ENCODE measurements around the gene PSMA6.
"Not testable (repeated sequence)": the region's sequence is repeated elsewhere in the genome, so short reads cannot be mapped to it uniquely, and the experiment has no call there.

The PSMA6 gene

GRCh38 chr14:35292051-35292769 lies at the start of gene PSMA6:
Gene PSMA6 (plus strand): TSS chr14:35292382. CDS start chr14:35292477, 95 bp downstream.
- DNase-seq, result peak; percentile 99

- DNase-seq, result no peak
These were observed 49.4 kb upstream of the PSMA6 start for GRCh38 chr14:35242599-35243311.

- no peak for DNase-seq
These were observed 48.2 kb upstream of the PSMA6 start for GRCh38 chr14:35243956-35244355.

- DNase-seq, result no peak
These were observed 47.6 kb upstream of the PSMA6 start for GRCh38 chr14:35244542-35244941.

- DNase-seq, result no peak
These were observed 47.1 kb upstream of the PSMA6 start for GRCh38 chr14:35245051-35245450.

- no peak for DNase-seq
These were observed 44.3 kb upstream of the PSMA6 start for GRCh38 chr14:35247777-35248475.

- DNase-seq, result no peak
These were observed 43.8 kb upstream of the PSMA6 start for GRCh38 chr14:35248476-35248788.

GRCh38 chr14:35250319-35250718 lies 41.9 kb upstream of the PSMA6 start:
- no peak for DNase-seq

GRCh38 chr14:35252451-35252868 lies 39.7 kb upstream of the PSMA6 start:
- DNase-seq, result no peak

- DNase-seq, result not testable (repeated sequence)
These were observed 39.1 kb upstream of the PSMA6 start for GRCh38 chr14:35253056-35253455.

- not testable (repeated sequence) for DNase-seq
These were observed 38.1 kb upstream of the PSMA6 start for GRCh38 chr14:35254034-35254622.

- no peak for DNase-seq
These were observed 37.4 kb upstream of the PSMA6 start for GRCh38 chr14:35254736-35255135.

GRCh38 chr14:35255711-35256110 lies 36.5 kb upstream of the PSMA6 start:
- no peak for DNase-seq

- no peak for DNase-seq
These were observed 34.4 kb upstream of the PSMA6 start for GRCh38 chr14:35257809-35258208.

GRCh38 chr14:35258420-35258819 lies 33.8 kb upstream of the PSMA6 start:
- DNase-seq, result no peak

GRCh38 chr14:35261774-35262173 lies 30.4 kb upstream of the PSMA6 start:
- DNase-seq, result no peak

- no peak for DNase-seq
These were observed 29.7 kb upstream of the PSMA6 start for GRCh38 chr14:35262436-35262835.

GRCh38 chr14:35268946-35269345 lies 23.2 kb upstream of the PSMA6 start:
- DNase-seq, result no peak

- DNase-seq, result no peak
These were observed 17.4 kb upstream of the PSMA6 start for GRCh38 chr14:35274805-35275204.

GRCh38 chr14:35277179-35277578 lies 15.0 kb upstream of the PSMA6 start:
- no peak for DNase-seq

- no peak for DNase-seq
These were observed 12.8 kb upstream of the PSMA6 start for GRCh38 chr14:35279369-35279768.

GRCh38 chr14:35281341-35281740 lies 10.8 kb upstream of the PSMA6 start:
- DNase-seq, result no peak

GRCh38 chr14:35284506-35284905 lies 7.7 kb upstream of the PSMA6 start:
- no peak for DNase-seq

Data from NCI-H1694 (cell line).